NCI-H82 treated with DMSO at 0.1 percent for 48 hours (cell line): ENCODE results near the gene MRPL34.
"Not testable (repeated sequence)": the region's sequence is repeated elsewhere in the genome, so short reads cannot be mapped to it uniquely, and the experiment has no call there.

Experiments
- DNase-seq: peaks from one replicate; lab custom pipeline; 2025; ENCODE audit not compliant: unreplicated experiment; lab: John Stamatoyannopoulos, UW

Gene MRPL34

GRCh38 chr19:17285415-17286135, 20.1 kb upstream of the MRPL34 start:
- no peak for DNase-seq

DNA sequence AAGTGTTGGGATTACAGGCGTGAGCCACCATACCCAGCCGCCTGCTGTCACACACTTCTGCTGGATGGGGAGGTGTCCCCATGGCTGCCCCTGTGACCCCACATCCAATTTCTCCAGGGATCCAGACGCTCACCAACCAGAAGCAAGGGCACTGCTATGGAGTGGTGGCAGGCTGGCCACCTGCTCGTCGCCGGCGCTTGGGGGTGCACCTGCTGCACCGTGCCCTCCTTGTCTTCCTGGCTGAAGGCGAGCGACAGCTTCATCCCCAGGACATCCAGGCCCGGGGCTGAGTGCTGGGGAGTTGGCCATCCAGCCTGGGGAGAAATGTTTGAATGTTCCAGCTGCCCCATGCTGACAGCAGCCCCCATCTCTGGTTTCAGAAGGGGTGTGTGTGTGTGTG, 19.4 kb upstream of the MRPL34 start:
- DNase-seq = no peak

DNA sequence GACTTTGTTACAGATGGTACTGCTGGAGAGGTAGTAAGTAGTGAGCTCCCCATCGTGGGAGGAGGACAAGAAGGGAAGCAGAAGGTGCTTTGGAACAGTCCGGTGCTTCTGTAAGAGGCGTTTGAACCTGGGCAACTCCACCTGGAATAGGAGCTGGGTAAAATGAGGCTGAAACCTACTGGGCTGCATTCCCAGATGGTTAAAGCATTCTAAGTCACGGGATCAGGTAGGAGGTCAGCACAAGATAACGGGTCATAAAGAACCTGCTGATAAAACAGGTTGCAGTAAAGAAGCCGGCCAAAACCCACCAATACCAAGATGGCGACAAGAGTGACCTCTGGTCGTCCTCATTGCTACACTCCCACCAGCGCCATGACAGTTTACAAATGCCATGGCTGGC, 18.9 kb upstream of the MRPL34 start:
- no peak for DNase-seq

- DNase-seq = peak; percentile 77
These were observed 16.2 kb upstream of the MRPL34 start for GRCh38 chr19:17289489-17289888.

GRCh38 chr19:17292301-17293074, 13.2 kb upstream of the MRPL34 start:
- peak; percentile 90 for DNase-seq

GRCh38 chr19:17293605-17294004, 12.1 kb upstream of the MRPL34 start:
- no peak for DNase-seq

- peak; percentile 36 for DNase-seq
These were observed 11.4 kb upstream of the MRPL34 start for GRCh38 chr19:17294051-17294891.

- not testable (repeated sequence) for DNase-seq
These were observed 10.1 kb upstream of the MRPL34 start for GRCh38 chr19:17295551-17295950.

DNA sequence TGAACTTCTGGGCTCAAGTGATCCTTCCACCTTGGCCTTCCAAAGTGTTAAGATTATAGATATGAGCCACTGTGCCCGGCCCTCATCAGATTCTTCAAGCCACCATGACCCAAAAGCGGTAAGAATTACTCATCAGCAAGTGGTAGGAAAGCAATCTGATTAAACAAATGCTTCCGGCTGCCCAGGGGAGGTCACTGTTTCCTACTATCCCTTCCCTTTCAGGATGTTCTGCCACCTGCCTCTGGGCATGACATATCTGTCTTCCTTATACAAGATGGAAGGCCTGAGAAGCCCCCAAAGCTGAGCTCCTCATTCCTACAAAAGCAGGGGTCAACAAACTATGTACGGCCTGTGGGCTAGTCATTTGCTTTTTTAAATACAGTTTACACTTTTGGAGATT, 9.4 kb upstream of the MRPL34 start:
- no peak for DNase-seq

DNA sequence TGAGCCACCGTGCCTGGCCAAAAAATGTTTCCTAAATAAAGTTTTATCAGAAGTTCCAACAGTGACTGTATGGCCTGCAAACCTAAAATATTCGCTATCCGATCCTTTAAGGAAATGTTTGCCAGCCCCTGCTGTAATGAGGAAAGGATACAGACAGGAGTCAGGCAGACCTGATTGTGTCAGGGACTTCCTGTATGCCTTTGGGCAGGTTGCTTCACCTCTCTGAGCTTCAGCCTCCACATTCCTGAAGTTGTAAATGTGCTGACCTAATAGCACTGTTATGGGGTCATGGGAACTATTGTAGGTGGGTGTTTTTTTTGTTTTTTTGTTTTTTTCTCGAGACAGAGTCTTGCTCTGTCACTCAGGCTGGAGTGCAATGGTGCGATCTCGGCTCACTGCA, 8.7 kb upstream of the MRPL34 start:
- DNase-seq = no peak

DNA sequence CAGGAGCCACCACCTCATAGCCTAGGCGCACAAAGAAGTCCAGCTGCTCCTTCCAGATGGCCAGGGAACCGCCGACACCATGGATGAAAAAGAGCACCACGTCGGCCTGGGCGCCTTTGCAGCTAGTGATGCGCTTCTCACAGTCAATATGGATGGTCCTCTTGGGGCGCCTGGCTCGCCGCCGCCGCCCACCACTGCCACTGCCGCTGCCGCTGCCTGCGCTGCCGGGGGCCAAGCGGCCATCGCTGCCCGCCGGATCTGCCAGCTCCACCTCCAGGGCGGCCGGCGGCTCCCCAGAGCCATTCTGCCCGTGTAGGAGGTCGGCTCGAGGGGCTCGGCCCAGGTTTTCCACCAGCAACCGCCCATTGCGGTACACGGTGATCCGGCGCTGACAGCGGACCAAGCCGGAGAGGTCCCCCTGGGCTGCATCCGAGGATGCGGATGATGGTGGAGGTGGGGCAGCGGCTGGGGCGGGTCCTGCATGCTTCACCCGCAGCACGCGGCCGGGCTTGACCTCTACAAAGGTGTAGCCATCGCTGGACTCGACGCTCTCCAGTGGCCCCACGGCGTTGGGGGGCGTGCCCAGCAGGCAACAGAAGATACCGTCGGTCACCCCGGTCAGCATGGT, 4.6 kb upstream of the MRPL34 start:
- no peak for DNase-seq

DNA sequence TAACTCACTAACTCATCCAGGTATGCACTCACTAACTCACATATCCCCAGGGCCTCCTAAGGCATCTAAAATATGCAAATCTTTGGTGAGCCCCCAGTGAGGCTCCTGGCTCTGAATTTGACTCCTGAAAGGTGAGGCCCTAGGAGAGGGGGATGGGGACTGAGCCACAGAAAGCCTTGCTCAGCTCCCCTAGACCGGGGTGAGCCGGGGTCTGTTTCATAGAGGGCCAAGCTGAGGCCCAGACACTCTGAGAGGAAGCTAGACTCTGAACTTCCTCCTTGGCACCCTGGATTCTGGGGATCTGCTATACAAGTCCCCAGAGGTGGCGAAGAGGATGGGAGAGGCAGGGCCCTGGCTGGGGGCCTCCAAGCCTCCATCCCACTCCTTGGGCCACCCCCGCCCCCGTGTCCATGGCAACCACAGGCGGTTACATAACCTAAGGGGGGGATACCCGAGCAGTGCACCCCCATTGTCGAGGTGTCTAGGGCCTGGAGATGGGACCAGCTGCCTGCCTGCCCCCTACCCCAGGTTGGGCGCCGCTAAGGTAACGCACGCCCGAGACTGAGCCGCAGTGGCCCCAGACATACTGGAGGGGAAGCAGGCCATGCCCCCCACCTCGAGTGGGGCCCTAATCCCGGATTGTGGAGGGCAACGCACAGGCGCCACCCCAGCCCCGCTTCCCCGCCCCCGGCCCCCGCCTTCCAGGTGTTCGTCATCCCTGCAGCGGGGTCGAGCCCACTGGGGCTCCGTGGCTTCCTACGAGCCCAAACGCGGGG, 3.1 kb upstream of the MRPL34 start:
- DNase-seq = no peak

- peak; percentile 93 for DNase-seq
These were observed 2.3 kb upstream of the MRPL34 start, which contains the start of gene ABHD8 for GRCh38 chr19:17303167-17303939. ABHD8 (minus strand) TSS chr19:17303425; CDS start chr19:17301616, 1,809 bp downstream.

- DNase-seq = no peak
These were observed 1.8 kb upstream of the MRPL34 start for GRCh38 chr19:17303940-17304267.

- DNase-seq = no peak
These were observed 1.1 kb upstream of the MRPL34 start for GRCh38 chr19:17304386-17305215.

- no peak for DNase-seq
These were observed 506 bp upstream of the MRPL34 start for GRCh38 chr19:17305216-17305516.

GRCh38 chr19:17306285-17306714, 628 bp downstream of the MRPL34 start:
- no peak for DNase-seq

- no peak for DNase-seq
These were observed 2.3 kb downstream of the MRPL34 start for GRCh38 chr19:17307876-17308377.
